ENCODE measurements around the gene CACNG5.

Gene CACNG5, protein sequence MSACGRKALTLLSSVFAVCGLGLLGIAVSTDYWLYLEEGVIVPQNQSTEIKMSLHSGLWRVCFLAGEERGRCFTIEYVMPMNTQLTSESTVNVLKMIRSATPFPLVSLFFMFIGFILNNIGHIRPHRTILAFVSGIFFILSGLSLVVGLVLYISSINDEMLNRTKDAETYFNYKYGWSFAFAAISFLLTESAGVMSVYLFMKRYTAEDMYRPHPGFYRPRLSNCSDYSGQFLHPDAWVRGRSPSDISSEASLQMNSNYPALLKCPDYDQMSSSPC

DNA sequence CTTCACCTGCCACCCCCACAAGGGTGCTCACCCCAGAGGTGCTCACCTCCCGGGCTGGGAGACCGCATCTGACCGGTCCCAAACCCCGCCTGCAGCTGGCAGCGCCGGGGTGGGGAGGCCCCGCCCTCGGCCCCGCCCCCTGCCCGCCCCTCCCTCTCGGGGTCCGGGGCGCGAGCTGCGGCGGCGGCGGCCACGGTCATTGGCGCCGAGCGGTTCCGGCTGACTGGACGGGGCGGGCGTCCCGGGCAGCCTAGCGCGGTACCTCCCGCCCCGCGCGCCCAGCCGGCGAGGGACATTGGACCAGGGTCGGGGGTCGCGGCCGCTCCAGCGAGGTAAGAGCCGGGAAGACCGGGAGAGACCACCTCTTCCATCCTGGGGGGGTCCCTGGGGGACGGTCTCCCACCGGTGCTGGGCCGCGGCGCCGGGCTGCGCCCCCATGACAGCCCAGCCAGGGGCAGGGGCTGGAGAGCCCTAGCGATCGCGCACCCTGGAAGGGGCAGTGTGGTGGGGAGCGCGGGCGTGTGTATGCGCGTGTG, at the start of gene CACNG5:
Gene CACNG5, plus strand, starts transcription at position 199 of the 536 bp plus-strand sequence. CDS start 42,216 bp downstream, outside the sequence.
- DNase-seq = no peak

DNA sequence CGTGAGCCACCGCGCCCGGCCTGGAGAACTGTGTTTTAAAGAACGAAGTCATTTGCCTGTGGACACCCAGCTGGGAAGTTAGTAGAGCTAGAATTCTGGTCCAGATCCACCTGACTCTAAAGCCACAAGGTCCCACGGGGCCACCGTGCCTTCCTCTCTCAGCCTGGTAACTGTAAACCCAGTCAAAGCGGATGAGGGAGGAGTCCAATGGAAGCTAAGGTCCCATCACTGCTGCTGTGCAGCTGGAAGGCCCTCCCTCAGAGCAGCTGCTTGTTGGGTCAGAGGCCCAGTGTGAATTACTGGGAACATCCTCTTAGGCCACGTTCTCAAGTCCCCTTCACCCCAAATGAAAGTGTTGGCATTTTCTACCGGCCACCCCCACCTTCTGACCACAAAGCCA, 48.8 kb upstream of the CACNG5 start:
- no peak for DNase-seq

GRCh38 chr17:66787914-66788313, 47.0 kb upstream of the CACNG5 start:
- no peak for DNase-seq

DNA sequence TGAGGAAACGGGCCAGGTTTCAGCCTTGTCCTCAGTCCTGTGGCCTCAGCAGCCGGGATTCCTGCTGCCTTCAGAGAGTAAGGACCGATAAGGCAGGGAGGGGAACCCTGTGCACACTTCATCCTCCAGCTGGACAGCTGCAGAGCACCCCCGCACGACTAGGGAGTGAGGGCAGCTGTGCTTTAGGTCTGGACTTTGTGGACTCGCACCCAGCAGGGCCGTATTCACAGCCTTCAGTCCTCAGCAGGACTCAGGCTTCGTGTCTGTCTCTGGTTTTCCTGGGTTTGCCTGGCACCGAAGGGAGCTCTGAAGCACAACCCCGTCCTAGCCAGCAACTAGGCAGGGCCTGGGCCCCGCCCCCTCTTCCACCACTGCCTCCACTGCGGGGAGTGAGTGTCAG, 45.8 kb upstream of the CACNG5 start:
- DNase-seq = no peak

DNA sequence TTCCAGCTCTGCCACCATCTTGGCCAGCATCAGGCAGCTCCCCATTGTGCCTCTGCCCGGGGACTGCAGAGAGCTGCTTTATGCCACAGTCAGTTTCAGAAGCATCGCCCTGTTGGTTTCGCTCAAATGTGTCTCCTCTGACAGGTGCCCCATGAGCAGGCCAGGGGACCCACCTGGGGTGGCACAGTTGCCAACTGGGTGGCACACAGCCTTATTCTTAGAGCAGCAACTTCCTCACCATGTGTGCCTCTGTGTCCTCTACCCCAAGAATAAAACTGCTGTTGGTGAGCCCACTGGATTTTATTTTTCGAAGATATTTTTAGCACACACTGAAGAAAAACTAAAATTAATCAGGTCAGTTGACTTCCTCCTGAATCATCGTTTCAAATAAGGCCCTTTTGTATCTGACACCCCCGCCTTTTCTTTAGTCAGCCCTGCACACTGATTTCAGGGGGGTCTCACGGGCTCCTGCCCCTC, 44.9 kb upstream of the CACNG5 start:
- no peak for DNase-seq

DNA sequence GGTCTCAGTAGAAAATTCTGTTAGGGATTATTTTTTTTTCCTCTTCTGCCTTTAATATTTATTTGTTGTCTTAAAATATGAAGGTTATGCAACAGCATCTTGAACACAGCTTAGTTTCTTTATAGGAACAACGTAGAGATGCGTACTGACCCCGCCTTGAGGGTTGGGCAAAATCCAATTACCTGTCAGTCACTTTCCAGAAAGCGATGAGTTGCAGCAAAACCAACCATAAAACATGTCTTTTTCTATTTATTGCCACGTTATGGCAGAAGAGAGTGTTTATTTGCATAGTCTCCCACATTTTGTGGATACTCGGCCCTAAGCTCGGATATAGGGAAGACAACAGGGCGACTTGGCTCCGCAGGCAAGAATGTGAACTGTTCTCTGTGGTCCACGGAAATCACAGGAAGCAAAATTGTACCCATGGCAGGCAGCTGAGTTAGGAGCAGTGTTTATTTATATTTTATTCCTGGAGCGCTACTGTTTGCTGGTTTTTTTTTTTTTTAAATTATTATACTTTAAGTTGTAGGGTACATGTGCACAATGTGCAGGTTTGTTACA, 44.3 kb upstream of the CACNG5 start:
- DNase-seq = no peak

DNA sequence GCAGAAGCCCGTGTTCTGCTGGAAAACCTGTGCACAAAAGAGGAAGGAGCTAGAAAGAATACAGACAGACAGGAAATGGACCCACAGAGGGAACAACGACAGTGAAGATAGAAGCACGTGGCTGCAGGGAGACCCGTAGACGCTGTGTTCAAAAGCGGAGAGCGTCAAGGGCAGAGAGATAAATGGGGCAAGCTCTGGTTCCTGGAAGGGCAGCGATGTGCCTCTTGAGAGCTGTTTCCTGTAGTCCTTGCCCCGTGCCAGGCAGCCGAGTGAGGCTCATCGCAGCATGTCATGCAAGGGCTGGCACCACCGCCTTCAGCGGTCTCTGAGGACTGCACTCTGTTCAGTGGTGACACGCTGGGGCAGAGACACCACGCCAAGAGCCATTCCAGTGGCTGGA, 43.6 kb upstream of the CACNG5 start:
- DNase-seq = no peak

DNA sequence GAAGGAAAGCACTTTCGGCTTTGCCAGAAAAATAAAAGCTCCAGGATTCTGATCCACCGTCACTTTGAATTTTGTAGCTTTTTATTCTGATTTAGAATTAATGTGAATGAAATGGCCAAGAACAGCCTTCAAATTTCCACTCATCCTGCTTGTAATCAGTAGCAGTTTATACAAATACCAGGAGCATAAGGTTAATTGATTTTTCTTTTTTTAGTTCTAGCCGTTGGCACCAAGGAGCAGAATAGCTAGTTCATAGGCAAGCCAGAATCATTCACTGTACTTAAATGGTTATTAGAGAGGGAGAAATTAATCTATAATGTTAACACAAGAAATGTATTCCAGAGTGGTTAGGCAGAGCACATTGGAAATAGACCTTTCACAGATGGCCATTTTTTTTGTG, 41.1 kb upstream of the CACNG5 start:
- no peak for DNase-seq

- DNase-seq = no peak
Observed at GRCh38 chr17:66795486-66795885, 39.4 kb upstream of the CACNG5 start.

DNA sequence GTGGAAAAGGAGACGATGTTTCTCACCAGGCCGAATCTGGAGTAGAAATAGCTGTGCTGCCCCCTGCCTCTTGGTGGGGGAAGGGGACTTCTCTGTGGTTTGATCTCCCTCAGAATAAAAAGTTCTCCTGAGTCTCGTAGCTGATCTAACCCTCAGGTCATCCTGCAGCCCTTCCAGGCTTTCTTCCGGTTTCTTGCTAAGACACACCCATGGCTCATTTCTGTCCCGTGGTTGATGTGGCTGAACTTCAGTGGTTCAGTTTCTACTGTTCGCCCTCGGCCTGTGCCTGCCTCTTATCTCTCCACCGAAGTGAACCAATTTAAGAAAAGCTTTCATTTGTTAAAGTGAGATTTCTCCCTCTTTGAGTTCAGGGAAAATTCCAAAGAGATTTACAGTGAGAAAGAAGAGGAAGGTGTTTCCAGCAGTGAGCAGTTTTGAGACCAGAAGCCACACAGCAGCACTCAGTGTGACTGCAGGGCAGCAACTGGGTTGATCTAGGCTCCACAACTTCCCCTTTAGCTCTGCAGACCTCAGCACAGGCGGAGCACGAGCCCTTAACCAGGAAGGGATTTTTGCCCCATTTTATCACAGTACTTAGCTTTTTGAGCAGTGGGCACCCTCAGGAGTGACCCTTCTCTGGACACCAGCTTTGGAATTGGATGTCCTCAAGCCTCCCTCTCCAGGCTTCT, 34.9 kb upstream of the CACNG5 start:
- DNase-seq = no peak

DNA sequence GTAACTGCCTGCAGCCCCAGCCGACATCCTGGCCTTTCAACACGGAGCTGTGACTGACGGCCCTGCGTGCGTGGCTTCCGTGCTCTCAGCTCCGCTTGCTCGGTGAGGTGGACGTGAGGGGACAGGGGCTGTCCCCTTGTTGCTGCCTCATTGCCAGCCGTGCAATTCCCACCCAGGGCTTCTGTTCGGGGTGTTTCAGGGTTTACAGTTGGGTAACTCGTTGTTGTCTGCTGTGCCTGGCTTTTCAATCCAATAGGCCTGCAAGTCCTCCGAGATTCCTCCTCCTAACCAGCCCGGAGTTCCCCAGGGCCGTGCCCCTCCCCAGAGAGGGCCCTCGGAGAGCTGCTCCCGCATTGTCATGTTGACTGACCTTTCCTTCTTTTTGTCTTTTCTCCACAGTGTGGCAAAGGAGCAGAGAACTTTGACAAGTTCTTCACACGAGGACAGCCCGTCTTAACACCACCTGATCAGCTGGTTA, 31.4 kb upstream of the CACNG5 start:
- DNase-seq = no peak

DNA sequence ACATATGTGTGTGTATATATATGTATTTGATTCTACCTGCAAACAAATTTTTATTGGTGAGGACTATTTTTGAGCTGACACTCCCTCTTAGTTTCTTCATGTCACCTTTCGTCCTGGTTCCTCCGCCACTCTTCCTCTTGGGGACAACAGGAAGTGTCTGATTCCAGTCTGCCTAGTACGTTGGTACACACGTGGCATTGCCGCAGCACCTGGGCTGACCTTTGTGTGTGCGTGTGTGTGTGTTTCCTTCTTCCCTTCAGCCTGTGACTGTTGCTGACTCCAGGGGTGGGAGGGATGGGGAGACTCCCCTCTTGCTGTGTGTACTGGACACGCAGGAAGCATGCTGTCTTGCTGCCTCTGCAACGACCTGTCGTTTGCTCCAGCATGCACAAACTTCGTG, 29.4 kb upstream of the CACNG5 start:
- DNase-seq = no peak

GRCh38 chr17:66807182-66807581, 27.7 kb upstream of the CACNG5 start:
- no peak for DNase-seq

GRCh38 chr17:66809408-66809807, 25.5 kb upstream of the CACNG5 start:
- no peak for DNase-seq

GRCh38 chr17:66810951-66811682, 23.8 kb upstream of the CACNG5 start:
- DNase-seq = no peak

DNA sequence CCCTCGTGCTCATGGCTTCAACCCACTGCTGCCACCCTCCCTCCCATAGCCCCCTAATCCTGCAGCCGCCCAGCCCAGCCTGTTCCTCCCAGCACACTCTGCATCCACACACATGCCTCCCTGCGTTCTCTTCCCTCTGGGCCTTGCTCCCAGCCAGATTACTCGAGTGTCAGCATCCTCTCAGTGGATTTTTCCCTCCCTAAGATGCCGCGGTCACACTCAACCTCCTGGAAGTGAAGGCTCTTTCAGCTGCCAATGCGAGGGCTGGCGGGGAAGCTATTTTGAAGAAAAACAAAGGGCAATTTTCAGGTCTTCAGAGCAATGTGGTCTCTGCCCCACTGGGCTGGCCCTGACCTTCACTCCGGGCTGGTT, 23.2 kb upstream of the CACNG5 start:
- DNase-seq = no peak

DNA sequence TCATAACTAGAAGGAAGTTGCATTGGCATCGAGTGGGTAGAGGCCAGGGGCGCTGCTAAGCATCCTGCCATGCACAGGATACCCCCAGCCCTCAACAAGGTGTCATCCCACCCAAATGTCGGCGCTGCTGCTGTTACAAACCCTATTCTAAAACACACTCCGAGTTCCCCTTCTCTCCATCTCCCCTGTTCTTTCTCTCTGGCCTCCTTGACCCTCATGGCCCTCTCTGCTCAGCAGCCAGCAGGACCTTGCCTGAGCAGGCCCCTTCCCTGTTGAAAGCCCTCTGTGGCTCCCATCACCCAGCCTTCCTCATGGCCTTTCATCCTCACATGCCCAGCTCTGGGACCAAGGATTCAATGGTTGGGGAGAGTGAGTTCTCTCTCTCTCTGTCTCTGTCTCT, 22.3 kb upstream of the CACNG5 start:
- DNase-seq = no peak

GRCh38 chr17:66813296-66813695, 21.6 kb upstream of the CACNG5 start:
- no peak for DNase-seq

DNA sequence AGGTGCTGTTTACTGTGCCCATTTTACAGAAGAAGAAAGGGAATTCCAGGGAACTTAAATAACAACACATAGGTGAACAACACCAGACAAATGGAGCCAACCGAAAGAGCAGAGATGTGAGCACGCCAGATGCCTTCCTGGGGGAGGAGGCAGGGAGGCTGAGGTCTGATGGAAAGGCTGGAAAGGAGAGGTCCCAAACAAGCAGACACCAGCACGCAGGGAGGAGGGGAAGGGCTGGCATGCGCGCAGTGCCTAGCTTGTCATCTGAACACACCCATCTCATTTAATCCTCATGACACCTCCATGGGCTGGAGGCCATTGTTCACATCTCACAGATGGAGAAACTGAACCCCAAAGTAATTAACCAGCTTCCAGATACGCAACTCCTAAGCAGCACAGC, 20.9 kb upstream of the CACNG5 start:
- no peak for DNase-seq

GRCh38 chr17:66814570-66814969, 20.3 kb upstream of the CACNG5 start:
- DNase-seq = no peak

DNA sequence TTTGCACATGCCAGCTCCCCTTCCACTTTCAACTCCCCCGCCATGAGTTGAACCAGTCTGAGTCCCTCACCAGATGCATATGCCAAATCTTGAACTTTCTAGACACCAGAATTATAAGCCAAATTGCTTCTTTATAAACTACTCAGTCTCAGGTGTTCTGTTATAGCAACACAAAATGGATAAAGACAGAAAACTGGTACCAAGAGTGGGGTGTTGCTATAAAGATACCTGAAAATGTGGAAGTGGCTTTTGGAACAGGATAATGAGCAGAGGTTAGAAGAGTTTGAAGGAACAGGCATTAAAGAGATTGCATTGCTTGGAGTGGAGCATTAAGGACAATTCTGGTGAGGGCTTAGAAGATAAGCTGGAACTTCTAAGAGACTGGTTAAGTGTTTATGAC, 17.2 kb upstream of the CACNG5 start:
- no peak for DNase-seq

GRCh38 chr17:66819466-66819865, 15.5 kb upstream of the CACNG5 start:
- no peak for DNase-seq

DNA sequence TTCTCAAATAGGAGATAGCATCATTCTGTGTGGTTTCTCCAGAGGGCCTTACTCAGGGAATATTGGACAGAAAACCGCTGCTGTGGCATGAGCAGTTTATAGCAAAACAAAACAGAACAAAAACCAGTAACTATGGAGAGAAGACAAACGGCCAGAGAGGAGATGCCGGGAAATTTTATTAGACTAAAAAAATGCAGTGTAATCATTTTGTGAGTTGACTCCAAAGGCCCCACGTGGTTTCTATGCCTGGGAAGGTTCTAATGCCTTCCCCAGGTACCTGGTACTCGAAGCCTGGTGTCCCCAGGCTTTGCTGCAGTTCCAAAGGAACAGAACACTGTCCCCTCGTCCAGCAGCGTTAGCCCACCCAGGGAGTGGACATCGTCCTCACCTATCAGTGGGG, 12.9 kb upstream of the CACNG5 start:
- DNase-seq = no peak

Data from CD4-positive, alpha-beta T cell treated with Interleukin-17A for 1 hour (primary cell).